Camera-type eye (tissue), 1 donor: Measurements from ENCODE around the gene ZNF181. TPM values are rescaled to one million over a fixed set of nuclear protein-coding genes. Genes with fewer than 3 reads are reported as not detected.

Experiments used
- total RNA-seq: library from RNA; depleted of rRNA; stranded (reverse); fragments of >200 nt; gene quantifications from one replicate; pipeline ENCODE4 v1.2.3, GENCODE V29; 2014

ZNF181 gene
- total RNA-seq = 59.5 TPM

DNA sequence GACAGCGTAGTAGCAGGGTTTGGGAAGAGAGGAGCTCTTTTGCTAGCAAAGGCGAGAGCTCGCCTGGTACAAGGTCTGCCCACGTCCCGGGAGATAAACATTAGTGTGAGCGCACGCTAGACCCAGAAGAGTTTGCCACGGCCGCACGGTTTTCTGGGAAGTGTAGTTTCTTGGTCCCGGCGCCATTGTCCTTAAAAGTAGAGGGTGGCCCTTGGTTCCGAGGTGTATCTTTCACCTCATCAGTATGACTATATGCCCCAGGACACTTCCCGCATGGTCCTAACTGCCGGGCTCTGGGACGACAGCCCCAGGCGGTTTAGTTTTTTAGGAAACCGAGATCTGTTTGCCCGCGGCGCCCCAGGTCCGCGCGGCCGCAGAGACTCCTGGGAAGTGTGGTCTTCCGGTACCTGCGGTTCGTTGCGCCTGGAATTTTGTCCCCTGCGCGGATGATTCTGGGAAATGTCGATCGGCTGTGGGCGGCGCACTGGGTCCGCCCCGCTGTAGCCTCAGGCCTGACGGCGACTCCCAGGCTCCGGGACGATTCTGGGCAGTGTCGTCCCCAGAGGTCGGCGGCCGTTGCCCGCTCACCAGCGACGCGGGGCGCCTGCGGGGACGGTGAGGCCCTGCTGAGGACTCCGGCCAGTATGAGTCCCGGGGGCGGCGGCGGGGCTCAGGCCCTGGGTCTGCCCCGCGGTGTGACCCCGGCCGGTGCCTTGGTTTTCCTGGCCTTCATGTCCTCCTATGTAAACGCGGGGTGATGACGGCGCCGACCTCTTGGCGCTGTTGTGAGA lies at the start of gene ZNF181:
TSS of gene ZNF181 (plus strand) at position 498 of the 791 bp plus-strand sequence. CDS start 795 bp downstream, outside the sequence.

GRCh38 chr19:34772697-34773554 lies 38.9 kb downstream of the ZNF181 start, which contains the start of gene ZNF599:
TSS of gene ZNF599 (minus strand) at chr19:34773215. CDS start at chr19:34772841, 374 bp downstream.

Other genes starting within 250 kb of the ZNF181 start
- gene SCGB2B2, start 57.1 kb upstream of the ZNF181 start, total RNA-seq = not detected
- 85.5 TPM for gene ZNF302, start 56.6 kb upstream of the ZNF181 start, total RNA-seq
- gene ZNF599, start 39.0 kb downstream of the ZNF181 start, total RNA-seq = 16.9 TPM
- gene ZNF30, start 192.7 kb downstream of the ZNF181 start, total RNA-seq = 16.2 TPM
- gene ZNF792, start 230.0 kb downstream of the ZNF181 start, total RNA-seq = 23.0 TPM